Measurements from ENCODE around the gene CRYBG2.
"Not testable (repeated sequence)": the region's sequence is repeated elsewhere in the genome, so short reads cannot be mapped to it uniquely, and the experiment has no call there.

CRYBG2 gene, protein sequence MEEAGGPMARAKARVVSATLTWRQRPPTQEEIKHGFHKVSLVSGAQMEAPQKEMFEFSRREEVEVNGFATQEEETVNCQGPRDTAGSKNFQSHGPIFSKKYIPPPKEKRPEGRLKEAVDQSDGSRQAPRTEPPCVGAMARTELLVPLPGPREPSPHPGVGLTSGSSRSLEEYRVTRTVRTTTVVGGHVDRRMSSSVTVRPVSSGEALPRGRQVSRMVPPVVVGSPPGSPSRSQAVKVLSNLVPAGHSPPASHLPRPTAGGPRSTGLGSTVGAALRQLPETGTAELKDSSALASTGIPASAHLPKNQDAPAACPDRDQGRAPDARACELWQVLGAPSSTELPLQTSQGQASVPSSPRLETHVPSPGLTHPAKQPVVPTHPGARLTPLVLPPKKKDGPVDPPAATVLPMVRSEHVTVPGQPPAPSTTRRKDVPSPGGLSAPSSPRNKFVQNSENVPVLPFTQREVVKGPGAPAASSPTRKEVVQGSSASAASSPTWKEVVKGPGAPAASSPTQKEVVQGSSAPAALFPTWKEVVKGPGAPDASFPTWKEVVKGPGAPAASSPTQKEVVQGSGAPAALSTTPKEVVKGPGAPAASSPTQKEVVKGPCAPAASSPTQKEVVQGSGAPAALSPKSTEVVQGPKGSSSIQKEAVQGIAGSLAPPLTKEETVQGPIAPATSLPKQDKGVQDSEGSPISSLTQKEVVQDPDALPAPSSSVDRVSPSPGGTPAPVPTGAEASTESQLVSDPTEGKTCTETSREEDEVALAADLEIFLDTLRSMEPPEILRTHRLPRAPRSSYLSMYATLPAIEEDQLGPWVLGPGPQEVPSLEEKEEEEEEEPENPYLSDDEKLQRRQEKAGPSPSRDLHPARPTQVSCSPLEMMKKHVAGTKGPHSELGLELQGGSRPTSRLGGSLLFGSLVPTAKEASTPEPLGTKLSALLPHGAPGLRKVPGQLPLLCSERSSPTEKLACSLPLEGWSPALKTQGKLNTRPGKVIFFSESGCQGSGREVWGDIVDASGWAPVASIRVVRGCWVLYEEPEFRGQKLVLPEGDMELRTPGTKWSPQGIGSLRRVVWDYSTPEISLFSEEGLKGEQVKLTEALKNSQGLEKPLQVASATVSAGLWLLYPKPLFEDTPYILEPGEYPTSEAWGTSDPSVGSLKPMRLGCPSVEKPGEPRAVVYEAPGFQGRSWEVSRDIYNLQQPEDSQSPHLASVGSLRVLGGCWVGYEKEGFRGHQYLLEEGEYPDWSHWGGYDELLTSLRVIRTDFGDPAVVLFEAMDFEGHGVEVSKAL (N-terminal part only)

DNA sequence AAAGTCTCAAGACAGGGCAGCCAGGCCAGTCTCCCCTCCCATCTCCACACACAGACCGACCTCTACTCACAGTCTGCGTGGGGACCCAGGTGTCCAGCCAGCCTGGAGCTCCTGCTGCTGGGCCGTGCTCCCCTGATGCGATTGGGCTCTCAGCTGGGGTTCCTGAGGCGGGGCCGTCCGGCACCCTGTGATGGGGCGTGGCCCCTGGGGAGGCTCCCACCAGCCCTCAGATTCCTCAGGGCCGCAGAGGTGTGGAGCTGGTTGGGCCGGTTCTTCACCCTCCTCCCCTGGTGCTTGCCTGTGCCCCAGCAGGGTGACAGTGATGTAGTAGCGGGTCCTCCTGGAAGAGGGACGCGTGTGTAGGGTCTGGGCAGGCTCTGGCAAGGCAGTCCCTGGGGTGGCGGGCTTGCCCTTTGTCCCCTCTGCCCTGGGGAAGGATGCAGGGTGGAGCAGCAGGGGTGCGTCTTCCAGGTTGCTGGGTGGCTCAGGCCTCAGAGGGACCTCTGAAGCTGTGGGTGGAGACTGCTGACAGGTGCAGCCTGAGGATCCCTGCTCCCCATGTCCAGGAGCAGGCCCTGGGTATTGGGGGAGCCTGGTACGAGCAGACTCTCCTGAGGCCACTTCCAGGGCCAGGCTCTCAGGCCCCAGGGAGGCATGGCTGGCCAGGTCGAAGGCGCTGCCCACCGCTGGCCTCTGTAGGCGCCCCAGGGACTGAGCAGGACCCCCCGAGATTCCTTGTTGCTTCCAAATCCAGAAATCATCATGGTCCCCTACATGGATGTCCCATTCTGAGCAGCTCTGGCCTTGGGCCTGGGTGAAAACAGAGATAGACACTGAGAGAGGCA lies at the start of gene CRYBG2:
TSS of gene CRYBG2 (minus strand) at position 155 of the 845 bp plus-strand sequence. CDS start 7,473 bp downstream, outside the sequence.
- DNase-seq = no peak

DNA sequence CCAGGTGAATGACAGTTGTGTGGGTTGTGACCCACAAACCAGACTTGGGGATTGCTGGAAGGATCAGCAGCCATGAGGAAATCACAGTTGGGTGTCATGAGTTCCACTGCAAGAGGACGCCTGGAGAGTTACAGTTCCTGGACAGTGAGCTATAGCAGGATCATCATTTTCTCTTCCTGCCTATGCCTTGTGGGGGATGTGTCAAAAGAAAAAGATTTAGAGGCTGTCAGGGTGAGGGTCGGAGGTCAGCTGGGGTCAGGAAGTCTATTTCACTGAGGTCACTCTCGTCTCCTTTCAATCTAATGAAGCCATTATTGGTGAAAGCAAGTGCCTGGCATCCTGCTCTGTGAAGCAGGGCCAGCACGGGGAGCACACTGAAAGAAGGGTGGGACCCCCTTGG lies 49.7 kb upstream of the CRYBG2 start:
- no peak for DNase-seq

DNA sequence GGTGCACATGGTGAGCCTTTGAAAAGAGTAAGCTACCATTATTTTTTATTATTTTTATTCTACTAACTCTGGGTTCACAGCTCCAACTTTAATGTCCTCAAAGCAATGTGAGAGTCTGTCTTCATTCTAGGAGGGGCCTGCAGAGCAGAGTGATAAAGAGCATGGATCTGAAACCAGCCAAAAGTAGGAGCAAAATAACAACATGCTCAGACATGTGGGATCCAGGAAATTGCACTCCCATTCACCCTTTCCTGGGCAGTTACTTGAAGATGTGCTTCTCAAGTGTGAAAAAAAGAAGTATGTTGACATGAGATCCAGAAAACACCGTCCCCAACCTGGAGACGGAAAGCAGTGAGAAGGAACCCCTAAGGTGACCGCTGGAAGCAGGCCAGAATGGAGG lies 48.0 kb upstream of the CRYBG2 start:
- DNase-seq = no peak

DNA sequence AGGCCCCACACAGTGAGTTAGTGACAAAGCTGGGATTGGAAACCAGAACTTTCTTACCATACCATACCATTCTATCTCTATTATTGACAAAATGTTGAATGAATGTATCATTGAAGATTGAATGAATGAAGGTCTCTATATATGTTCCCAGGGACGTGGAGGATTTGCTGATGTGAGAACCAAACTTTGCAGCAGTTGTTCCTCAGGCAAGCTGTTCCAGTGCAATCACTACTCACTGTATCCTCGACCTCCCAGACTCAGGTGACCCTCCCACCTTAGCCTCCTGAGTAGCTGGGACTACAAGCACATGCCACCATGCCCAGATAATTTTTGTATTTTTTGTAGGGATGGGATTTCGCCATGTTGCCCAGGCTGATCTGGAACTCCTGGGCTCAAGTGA lies 45.1 kb upstream of the CRYBG2 start:
- DNase-seq = no peak

DNA sequence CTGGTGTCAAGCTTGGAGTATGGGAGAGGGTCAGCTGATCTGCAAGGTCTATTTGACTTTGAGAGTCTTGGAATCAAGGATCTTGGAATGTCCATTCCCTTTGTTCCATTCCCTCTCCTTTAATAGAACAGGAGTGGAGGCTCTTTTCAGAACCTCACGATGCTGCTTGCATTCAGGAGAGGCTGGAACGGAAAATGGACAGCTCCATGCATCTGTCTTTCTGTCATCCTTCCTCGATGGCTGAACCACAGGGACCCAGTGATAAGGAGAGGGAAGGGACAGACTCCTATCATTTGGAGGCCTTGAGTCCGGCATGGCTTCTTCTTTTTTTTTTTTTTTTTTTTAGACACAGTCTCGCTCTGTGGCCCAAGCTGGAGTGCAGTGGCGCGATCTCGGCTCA lies 41.8 kb upstream of the CRYBG2 start:
- no peak for DNase-seq

DNA sequence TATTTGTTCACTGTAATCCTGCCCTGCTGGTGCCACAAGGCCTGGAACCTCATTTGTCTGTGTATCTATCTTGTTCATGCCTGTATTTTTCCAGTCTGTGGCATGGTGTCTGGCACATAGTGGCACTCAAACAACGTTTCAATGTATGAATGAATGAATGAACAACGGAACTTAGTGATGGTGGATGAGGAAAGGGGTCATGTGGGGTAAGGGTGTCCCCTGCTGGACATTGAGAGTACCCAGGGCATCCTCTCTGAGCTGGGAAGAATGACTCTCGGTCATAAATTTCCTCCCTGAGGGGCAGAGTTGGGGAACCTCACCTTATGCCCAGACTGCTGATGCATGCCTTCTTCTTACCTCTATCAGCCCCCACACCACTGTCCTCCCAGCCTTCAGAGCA lies 37.5 kb upstream of the CRYBG2 start:
- no peak for DNase-seq

DNA sequence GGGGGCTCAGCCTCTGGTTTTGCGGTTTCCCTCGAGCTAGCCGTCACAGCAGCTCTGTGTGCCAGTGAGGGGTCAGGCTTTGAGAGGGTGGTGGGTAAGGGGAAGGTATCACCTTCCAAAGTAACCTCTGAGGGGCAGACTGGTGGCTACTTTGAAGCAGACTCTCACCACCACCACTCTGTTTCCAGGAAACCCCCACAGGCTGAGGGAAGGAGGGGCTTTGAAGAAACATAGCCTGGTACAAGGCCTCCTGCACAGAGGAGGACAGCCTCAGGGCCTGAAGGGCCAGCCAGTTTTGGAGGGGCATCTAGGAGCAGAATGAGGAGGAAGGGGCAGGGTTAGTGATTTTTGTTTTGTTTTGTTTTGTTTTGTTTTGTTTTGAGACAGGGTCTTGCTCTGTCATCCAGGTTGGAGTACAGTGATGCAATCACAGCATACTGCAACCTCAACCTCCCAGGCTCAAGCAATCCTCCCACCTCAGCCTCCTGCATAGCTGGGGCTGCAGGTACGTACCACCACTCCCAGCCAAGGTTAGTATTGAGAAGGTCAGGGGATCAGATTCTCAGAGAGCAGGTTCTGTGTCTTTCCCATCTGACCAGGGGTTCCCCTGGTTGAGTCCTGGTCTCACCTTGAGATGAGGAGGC lies 35.8 kb upstream of the CRYBG2 start:
- no peak for DNase-seq

DNA sequence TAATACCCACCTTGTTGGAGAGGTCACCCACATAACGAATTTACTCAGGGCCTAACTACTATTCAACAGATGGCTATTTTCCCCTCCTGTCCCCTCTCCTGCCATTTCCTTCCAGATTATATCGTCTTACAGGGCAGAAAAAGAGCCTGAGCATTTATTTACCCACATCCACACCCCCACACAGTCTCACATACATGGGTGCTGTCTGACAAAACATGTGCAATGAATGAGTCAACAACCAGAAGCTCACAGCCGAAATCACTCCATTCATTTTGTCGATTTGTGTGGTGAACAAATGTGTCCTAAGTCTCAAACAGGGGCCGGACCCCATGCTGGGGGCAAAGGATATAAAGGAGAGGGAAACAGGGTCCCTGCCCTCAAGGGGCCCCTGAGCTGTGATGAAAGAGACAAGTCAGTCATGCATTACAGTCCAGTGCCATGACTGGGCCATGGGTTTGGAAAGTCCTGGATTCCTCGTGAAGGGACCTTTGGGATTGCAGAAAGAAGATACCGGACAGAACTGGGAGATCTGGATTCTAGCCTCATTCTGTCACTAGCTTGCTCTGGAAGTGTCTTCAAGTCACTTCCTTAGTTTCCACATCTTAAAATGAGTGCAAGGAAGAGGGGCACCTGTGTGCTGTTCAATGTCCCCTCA lies 35.0 kb upstream of the CRYBG2 start:
- DNase-seq = no peak

DNA sequence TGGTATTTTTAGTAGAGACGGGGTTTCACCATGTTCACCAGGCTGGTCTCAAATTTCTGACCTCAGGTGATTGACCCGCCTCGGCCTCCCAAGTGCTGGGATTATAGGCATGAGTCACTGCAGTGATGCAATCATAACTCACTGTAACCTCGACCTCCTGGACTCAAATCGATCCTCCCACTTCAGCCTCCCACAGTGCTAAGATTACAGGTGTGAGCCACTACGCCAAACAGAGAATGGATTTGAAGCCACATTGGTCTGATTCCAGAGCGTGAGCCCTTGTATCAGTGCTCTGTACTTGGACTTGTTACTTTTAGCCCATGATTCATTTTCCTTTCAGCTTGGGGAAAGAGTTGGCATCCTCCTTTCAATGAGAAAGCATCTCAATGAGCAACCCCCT lies 33.5 kb upstream of the CRYBG2 start:
- DNase-seq = no peak

DNA sequence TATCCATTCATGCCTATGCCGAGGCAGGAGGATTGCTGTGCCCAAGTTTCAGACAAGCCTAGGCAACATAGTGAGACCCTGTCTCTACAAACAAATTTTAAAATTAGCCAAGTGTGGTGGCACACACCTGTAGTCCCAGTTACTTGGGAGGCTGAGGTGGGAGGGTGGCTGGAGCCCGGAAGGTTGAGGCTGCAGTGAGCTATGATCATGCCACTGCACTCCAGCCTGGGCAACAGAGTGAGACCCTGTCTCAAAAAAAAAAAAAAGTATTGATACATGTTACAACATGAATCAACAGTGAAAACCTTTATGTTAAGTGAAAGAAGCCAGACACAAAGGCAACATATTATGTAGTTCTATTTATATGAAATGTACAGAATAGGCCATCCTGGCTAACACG lies 31.1 kb upstream of the CRYBG2 start:
- DNase-seq = not testable (repeated sequence)

DNA sequence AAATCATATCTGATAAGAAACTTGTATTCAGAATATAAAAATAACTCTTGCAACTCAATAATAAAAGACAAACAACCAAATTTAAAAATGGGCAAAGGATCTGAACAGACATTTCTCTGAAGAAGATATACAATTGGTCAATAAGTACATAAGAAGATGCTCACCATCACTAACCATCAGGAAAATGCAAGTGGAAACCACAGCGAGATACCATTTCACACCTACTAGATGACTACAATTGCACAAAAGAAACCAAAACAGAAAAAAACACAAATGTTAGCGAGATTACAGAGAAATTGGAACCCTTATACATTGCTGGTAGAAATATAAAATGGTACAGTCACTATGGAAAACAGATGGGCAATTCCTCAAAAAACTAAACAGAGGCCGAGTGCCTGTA lies 30.1 kb upstream of the CRYBG2 start:
- no peak for DNase-seq

DNA sequence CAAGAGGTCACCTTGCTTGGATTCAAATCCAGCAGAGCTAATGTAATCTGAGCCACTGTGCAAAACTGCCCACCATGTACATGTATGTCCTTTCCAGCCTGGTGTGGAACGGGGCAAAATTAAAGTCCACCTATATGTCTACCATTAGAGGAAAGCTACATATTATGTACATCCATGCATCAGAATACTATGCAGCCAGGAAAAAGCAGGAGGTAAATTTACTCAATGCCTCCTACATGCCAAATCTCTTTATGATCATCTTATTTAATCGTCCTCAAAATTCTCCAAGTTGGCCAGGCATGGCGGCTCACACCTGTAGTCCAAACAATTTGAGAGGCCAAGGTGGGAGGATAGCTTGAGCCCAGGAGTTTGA lies 24.9 kb upstream of the CRYBG2 start:
- no peak for DNase-seq

DNA sequence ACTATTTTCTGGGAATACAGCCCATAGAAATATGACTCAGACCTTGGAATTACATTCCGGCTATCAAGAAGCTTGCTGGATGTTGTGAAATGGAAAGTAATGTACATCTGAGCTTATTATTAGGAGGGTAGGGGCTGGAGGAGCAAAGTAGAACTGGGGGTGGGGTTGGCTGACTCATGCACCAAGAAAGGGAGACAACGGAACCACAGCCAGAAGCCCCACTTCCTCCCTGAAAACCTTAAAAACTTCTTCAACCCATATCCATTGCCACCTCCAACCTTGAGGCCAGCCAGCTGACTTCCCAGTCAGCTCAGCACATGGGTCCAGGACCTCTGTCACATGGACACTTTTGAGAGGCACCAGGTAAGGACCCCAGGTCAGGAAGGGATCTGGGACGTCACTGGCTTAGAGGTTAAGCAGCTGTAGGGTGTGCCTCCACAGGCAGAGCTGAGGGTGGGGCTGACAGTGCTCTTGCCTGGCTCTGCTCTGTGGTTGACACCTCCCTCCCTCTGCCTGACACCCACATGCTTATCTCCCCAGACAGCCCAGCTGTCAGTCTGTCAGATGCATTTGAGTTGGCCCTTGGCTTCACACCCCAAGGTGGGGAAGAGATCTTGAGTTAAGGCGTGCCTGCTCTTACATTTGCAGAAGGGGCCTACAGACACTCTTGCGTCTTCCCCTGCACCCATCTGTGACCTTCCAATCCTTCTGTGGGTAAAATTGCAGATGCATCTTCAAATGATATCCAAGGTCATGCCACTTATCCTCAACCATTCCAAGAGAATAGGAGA lies 24.4 kb upstream of the CRYBG2 start:
- DNase-seq = no peak

DNA sequence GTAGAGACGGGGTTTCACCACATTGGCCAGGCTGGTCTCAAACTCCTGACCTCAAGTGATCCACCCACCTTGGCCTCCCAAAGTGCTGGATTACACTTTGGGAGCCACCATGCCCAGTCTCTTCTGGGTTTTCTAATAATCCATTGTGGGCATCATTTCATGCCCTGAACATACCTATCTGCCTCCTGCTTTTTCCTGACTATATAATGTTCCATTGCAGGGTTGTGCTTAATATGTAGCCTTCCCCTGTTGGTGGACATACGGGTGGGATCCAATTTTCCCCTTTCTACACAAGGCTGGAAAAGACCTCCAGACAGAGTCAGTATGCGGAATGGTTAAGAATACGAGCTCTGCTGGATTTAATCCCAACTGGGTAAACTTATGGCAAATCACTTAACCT lies 22.1 kb upstream of the CRYBG2 start:
- no peak for DNase-seq

DNA sequence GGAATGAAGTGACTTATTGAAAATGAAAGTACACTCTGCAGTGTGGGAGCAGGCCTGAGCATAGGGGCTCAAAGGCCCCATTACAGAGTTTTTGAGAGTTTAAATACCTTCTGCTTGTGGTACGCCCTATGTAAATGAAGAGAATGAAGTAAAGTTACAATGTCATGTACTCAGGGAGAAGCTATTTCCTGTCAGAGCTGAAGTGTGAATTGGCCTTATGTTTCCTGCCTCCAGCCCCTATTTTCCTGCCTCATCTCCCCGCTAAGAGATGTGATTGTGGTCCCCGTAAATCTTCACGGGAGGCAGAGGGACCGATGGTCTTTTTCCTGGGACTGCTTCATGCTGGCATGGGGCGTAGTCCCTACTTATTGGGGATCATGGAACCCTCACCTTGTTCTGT lies 21.2 kb upstream of the CRYBG2 start:
- no peak for DNase-seq

DNA sequence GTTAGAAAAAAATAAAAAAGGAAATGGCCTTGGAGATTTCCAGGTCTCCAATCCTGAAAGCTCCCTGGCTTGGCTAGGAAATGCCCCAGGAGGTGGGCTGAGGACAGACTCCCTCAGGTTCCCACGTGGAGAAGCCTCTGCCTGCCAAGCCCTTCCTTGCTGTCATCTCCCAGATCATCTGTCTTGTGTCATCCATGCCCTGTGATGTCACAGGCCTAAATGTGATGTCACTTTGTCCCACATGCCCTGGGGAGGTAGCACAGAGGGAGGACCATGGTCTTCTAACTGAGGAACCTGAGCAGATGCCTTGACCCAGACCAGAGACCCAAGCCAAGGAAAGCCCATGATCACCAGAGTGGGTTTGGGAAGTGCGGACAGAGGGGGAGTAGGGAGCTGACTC lies 20.4 kb upstream of the CRYBG2 start:
- DNase-seq = not testable (repeated sequence)

DNA sequence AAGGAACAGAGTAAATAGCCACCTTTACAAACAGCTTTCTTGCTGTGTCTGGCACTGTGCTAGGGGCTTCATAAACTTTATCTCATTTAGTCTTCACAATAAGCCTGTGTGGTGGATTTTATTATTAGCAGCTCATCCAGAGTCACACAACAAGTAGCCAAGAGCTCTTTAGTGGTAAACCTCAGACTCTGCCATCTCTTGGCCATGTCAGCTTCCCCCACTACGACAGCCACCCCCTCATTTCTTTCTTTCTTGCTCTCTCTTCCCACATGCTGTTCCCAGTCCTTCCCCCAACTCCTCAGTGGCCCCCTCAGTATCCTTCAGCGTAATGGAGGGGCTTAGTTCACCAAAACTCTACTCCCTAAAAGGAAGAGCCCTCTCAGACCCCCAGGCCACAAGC lies 19.9 kb upstream of the CRYBG2 start:
- DNase-seq = no peak

DNA sequence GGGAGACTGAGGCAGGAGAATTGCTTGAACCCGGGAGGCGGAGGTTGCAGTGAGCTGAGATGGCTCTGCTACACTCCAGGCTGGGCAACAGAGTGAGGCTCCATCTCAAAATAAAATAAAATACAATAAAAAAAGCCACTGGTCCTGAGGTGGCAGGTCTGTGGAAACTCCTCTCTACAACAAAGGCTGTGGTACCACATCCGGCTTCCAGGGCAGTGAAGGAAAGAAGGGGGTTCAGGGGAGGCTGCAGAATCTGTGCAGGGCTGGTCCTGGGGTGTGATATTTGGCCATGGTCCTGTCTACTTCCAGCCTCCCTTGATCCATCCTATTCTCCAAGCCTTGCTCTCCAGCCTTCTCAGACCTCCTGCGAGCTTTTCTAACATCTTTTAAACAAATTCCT lies 19.4 kb upstream of the CRYBG2 start:
- DNase-seq = no peak

DNA sequence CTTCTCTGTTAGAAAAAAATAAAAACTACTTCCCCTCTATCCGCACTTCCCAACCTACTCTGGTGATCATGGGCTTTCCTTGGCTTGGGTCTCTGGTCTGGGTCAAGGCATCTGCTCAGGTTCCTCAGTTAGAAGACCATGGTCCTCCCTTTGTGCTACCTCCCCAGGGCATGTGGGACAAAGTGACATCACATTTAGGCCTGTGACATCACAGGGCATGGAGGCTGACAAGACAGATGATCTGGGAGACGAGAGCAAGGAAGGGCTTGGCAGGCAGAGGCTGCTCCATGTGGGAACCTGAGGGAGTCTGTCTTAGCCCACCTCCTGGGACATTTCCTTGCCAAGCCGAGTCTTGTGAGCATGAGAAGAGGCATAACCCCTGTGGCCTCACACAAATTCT lies 18.7 kb upstream of the CRYBG2 start, which contains the start of gene ZNF683:
TSS of gene ZNF683 (minus strand) at position 140 of the 400 bp plus-strand sequence. CDS start 4,179 bp downstream, outside the sequence.
- not testable (repeated sequence) for DNase-seq

DNA sequence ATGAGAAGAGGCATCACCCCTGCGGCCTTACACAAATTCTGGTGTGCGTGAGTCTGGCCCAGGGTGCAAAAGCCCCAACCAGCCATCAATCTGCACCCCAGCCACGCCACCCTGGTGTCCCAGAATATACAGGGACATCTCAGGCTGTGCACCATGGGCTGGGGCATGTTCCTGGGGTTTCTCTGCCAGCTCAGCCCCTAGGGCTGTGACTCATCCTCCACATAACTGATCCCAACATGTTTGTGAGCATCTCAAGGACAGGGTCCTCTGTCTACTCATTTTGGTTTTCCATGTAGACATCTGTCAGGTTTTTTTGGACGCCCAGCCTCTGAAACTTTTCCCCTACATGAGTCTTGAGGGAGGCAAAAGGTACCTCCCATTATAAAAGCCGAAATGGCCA lies 18.1 kb upstream of the CRYBG2 start:
- no peak for DNase-seq
